RWPE2 (cell line): ENCODE results near the gene KLF16.

Source experiments
- ATAC-seq: fragments of 200-7000 bp; cut with Tn5 transposase; 3 replicates; pipeline ENCODE4 v1.9.1; 2021; ENCODE audit warnings: low read depth
- DNase-seq: peaks from one replicate; pipeline ENCODE4 v3.0.0-alpha.2; 2020; ENCODE audit warnings: low spot score
- H3K27ac ChIP-seq: fragments of 450-650 bp; 2 replicates; pipeline ENCODE4 v1.5.1; 2017; ENCODE audit warnings: mild to moderate bottlenecking; ENCODE audit not compliant: poor library complexity, severe bottlenecking
- H3K27me3 ChIP-seq: fragments of 250-450 bp; sonication (Bioruptor Pico); 2 replicates; pipeline ENCODE4 v1.5.1; 2021; ENCODE audit warnings: mild to moderate bottlenecking, moderate library complexity; ENCODE audit not compliant: insufficient read depth, poor library complexity, severe bottlenecking
- H3K36me3 ChIP-seq: fragments of 250-450 bp; sonication (Bioruptor Pico); 2 replicates; pipeline ENCODE4 v1.5.1; 2020; ENCODE audit warnings: low read depth, mild to moderate bottlenecking, moderate library complexity
- H3K4me1 ChIP-seq: fragments of 250-450 bp; sonication (Bioruptor Pico); 2 replicates; pipeline ENCODE4 v1.5.1; 2021; ENCODE audit warnings: mild to moderate bottlenecking, moderate library complexity; ENCODE audit not compliant: insufficient read depth, poor library complexity, severe bottlenecking
- H3K4me3 ChIP-seq: fragments of 250-450 bp; sonication (Bioruptor Pico); 2 replicates; pipeline ENCODE4 v1.5.1; 2021; ENCODE audit warnings: mild to moderate bottlenecking, moderate library complexity; ENCODE audit not compliant: severe bottlenecking
- H3K9me3 ChIP-seq: fragments of 250-450 bp; sonication (Bioruptor Pico); 2 replicates; pipeline ENCODE4 v1.5.1; 2021; ENCODE audit warnings: mild to moderate bottlenecking, moderate library complexity; ENCODE audit not compliant: severe bottlenecking
- TF ChIP-seq, protein P1 (sequence below): fragments of 450-650 bp; IDR thresholded peaks from one replicate; pipeline ENCODE4 v1.5.1; 2017; ENCODE audit warnings: mild to moderate bottlenecking, moderate library complexity; ENCODE audit not compliant: poor library complexity, severe bottlenecking

KLF16 gene

DNA sequence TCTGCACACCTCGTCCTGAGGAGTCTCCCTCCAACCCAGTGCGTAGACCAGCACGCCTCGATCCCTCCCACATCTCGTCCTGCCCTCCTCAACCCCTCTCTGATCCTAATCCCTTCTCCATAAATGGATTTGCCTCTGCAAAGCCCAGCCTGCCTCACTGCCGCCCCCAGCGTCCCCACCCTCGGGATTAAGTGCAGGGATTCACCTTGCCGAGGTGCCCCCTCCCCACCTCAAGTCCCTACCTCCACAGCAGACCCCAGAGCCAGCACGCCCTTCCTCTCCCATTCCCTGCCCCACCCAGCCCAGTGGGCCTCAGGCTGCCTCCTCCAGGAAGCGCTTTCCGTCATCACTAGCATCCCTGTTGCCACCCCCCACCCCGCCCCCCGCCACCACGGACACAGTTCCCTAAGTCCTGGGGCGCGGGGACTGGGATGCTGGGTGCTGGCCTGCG is 4.0 kb downstream of the KLF16 start:
- no peak for DNase-seq
- Histone ChIP-seq H3K9me3 (no peaks in the 10 kb centered on the region), H3K27ac (peak overlapping the region; percentile 82), H3K27me3 (no peaks in the 10 kb centered on the region), H3K36me3 (no peaks in the 10 kb centered on the region), H3K4me3 (no peak overlapping the region), H3K4me1 (peaks cover 40% of the 10 kb centered on the region)
- TF ChIP-seq, protein P1, sequence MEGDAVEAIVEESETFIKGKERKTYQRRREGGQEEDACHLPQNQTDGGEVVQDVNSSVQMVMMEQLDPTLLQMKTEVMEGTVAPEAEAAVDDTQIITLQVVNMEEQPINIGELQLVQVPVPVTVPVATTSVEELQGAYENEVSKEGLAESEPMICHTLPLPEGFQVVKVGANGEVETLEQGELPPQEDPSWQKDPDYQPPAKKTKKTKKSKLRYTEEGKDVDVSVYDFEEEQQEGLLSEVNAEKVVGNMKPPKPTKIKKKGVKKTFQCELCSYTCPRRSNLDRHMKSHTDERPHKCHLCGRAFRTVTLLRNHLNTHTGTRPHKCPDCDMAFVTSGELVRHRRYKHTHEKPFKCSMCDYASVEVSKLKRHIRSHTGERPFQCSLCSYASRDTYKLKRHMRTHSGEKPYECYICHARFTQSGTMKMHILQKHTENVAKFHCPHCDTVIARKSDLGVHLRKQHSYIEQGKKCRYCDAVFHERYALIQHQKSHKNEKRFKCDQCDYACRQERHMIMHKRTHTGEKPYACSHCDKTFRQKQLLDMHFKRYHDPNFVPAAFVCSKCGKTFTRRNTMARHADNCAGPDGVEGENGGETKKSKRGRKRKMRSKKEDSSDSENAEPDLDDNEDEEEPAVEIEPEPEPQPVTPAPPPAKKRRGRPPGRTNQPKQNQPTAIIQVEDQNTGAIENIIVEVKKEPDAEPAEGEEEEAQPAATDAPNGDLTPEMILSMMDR, result no peak
- no peak for ATAC-seq

DNA sequence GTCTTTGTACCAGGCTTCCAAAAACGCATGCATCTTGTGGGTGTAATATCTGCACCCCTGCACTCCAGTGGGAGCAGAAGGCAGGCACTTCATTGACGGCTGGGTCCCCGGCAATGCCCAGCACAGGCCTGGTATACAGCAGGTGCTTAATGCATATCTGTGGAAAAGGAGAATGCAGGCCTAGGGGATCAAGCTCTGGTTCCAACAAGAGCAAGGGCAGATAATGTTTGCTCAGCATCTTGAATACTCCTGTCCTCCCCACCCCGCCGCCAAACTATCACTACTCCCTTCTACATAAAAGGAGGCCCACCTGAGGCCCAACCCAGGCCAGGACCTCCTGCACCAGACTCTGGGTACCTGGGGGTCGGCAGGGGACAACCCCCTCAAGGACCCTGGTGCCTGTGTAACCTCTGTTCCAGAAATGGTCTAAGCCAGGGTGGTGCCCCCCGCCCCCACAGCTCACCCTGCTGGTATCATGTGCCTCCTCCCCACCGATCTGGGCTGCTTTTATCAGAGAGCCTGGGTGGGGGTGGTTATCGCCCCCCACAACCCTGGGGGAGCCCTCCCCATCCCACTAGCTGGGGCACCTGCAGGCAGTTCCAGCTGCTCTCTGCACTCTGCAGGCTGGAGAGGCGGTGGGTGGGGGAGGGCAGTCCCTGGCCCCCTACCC is 4.8 kb downstream of the KLF16 start:
- TF ChIP-seq, protein P1, result no peak
- ATAC-seq (no peak), DNase-seq (no peak)
- Histone ChIP-seq H3K27ac (peak overlapping the region; percentile 82), H3K4me3 (no peak overlapping the region), H3K27me3 (no peaks in the 10 kb centered on the region), H3K4me1 (peaks cover 40% of the 10 kb centered on the region), H3K36me3 (peaks cover 6% of the 10 kb centered on the region; the same call in 1 of the 2 replicates), H3K9me3 (no peaks in the 10 kb centered on the region)

DNA sequence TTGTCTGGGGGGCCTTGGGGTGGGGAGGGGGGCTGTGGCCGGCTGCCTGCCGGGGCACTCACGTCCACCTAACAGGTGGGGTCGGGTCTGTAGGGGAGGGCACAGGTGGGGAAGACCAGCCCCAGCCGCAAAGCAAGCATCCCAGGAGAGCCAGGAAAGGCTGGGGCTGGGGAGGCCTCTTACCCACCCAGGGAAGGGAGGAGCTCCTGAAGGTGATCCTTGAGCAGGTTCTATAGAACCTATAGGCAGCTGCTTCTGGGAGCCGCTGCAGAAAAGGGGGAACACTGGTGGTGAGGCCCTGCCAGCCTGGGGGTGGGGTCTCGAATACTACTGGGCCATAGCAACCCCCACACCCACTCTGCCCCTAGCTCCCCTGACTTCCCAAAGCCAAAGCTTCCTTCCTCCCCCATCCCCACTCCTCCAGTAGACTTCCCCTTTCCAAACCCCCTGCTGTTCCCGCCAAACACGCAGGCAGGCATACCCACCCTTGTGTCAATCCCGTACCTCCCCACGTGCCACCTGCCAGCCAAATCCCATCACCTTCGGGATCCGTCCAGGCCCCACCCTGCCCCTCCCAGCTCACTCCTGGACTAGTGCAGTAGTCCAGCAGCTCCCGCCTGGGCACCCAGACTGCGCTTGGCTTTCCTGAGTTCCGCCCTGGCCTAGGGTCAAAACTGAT is 5.6 kb downstream of the KLF16 start:
- Histone ChIP-seq H3K36me3 (peaks cover 6% of the 10 kb centered on the region; the same call in 1 of the 2 replicates), H3K4me1 (peaks cover 40% of the 10 kb centered on the region), H3K27me3 (no peaks in the 10 kb centered on the region), H3K4me3 (peak overlapping the region; percentile 31), H3K27ac (peak overlapping the region; percentile 82), H3K9me3 (no peaks in the 10 kb centered on the region)
- DNase-seq, result no peak
- peak; percentile 9; the same call in 2 of the 3 replicates for ATAC-seq
- TF ChIP-seq, protein P1, result no peak

DNA sequence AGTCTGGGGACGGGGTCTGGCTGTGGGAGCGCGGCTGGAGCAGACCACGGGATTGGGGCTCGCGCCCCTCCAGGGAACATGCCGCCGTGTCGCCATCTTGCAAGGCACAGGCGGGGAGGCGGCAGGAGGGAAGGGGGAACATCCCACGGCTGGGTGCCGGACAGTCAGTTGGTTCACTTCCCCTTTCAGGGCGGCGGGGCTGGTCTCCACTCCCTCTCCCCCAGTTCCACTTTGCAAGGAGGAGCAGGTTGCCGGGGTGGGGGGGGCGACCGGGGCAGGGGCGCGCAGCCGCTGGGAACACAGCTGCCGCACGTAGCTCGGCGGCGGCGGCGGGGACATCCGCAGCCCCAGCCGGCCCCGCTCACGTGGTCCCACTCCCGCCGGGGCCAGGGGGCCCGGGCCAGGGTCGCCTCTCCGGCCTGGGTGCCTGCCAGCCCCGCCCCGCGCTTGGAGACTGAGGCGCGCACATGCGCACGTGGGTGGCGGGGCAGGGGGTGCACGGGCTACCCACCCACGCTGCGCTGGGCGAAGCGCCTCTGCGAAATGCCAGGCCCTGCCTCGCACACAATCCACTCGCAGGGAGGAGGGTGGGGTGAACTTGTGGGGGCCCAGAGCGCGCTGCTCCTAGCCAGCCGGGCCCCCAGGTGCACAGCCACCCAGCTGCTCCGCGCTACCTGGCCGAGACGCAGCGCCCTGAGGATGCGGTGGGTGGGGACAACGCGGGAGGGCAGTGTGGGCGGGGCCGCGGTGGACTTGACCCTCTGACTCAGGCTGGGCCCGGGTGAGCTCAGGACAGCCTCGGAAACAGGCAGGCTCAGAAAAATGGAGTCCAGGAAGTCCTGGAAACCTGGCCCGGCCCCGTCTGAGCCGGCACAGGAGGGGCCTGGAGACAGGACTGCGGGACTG is 6.4 kb downstream of the KLF16 start:
- H3K27me3 ChIP-seq, result no peaks in the 10 kb centered on the region
- TF ChIP-seq, protein P1, result no peak
- peaks cover 40% of the 10 kb centered on the region for H3K4me1 ChIP-seq
- ATAC-seq, result peak; percentile 68
- H3K27ac ChIP-seq, result peak overlapping the region; percentile 82
- H3K4me3 ChIP-seq, result peak overlapping the region; percentile 31
- peak; percentile 93 for DNase-seq
- H3K9me3 ChIP-seq, result no peaks in the 10 kb centered on the region
- H3K36me3 ChIP-seq, result peaks cover 6% of the 10 kb centered on the region; the same call in 1 of the 2 replicates
